ENCODE measurements around the gene ELF5. TPM values are rescaled to one million over a fixed set of nuclear protein-coding genes. Genes with fewer than 3 reads are reported as not detected.

The ELF5 gene
- total and polyA plus RNA-seq, 9 donors: 0.07 to 2.8 (median 0.15) TPM; not detected in 4

DNA sequence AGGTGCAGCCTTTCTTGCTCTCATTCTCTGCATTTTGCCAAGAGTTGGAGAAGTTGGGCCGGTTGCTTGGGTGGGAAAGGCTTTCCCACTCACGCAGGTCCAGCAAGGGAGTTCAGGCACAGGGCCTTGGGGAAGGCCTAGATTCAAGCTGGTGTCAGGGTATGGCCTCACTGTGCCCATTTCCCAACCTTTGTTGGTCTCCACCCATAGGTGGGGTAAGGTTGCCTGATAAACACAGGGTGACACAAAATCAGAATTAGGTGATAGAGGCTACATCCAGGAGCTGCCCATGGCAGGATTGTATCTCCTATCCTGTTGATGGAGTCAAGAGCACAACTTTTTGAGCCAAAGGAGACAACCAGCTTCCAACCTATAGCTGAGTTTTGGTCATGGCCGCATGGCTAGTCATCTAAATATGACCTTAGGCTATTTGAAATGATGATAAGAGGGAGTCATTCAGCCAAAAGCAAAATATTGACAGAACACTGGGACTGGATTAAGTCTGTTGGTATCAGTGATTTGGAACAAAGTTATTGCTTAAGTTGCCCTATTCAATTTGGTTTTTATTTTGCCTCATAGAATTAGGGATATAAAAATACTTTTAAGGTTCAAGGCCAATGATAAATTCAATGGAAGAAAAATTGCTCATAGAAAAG is 54.0 kb downstream of the ELF5 start:
- H3K36me3 ChIP-seq (ENCODE audit: control insufficient read depth, insufficient read depth, low read length): peaks cover 61% of the 10 kb centered on the region

DNA sequence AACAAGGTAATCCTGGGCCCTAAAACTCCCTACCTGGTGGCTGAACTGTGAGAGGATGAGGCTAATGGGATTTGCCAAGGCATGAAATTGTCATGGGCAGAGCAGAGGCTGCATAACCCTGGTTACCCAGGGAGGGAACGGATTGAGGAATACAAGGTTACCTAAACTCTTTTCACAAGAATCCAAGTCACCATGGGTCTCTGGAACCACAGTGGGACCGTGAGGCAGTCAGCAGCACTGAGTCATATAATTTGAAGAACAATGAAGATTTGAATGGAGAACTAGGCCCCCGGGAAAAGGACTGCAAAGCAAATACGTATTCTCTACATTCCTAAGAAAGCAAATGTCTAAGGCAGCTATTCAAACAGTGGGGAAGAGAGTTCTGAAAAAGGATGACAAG is 55.1 kb downstream of the ELF5 start:
- no peaks in the 10 kb centered on the region for H3K4me1 ChIP-seq (ENCODE audit: control insufficient read depth, insufficient read depth, low read length)
- peaks cover 59% of the 10 kb centered on the region for H3K36me3 ChIP-seq (ENCODE audit: control insufficient read depth, insufficient read depth, low read length)
- no peak for DNase-seq
- no peaks in the 10 kb centered on the region for H3K27me3 ChIP-seq (ENCODE audit: control insufficient read depth, insufficient read depth, low read length)
- no peak overlapping the region for H3K4me3 ChIP-seq (ENCODE audit: low read length)
- no peaks in the 10 kb centered on the region for H3K9me3 ChIP-seq (replicated peaks; ENCODE audit: control insufficient read depth, low read depth, low read length)
- WGBS (ENCODE audit: insufficient coverage): no CpG with 5 or more reads among the region's 4 CpGs
- no peak overlapping the region for H3K27ac ChIP-seq (ENCODE audit: low read length)

More for the DNA sequence above, 54.0 kb downstream of the ELF5 start:
- DNase-seq: no peak
- Histone ChIP-seq H3K4me1 (ENCODE audit: control insufficient read depth, insufficient read depth, low read length) (no peaks in the 10 kb centered on the region), H3K4me3 (ENCODE audit: low read length) (no peak overlapping the region), H3K9me3 (replicated peaks; ENCODE audit: control insufficient read depth, low read depth, low read length) (no peaks in the 10 kb centered on the region), H3K27ac (ENCODE audit: low read length) (no peak overlapping the region), H3K27me3 (ENCODE audit: control insufficient read depth, insufficient read depth, low read length) (no peaks in the 10 kb centered on the region)
- no CpG with 5 or more reads among the region's 3 CpGs for WGBS (ENCODE audit: insufficient coverage)

DNA sequence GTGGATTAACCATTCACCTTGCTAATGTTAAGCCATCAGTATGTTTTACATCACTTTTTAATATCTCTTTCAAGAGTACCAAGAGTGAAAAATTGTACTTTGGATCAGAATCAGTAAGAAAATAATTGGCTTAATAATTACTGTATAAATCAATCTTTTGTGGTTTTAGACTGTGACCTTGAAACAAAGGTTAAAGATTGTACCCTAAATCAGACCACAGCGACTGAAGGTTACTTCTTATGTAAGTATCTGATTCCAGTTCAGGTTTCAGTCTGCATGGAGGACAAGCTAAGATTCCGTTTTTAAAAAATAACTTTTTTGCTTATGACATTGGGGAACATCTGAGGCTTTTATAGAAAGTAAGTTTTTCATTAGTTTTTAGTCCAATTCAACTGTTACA is 56.0 kb downstream of the ELF5 start:
- Histone ChIP-seq H3K4me3 (ENCODE audit: low read length) (no peak overlapping the region), H3K36me3 (ENCODE audit: control insufficient read depth, insufficient read depth, low read length) (peaks cover 56% of the 10 kb centered on the region), H3K9me3 (replicated peaks; ENCODE audit: control insufficient read depth, low read depth, low read length) (no peaks in the 10 kb centered on the region), H3K27ac (ENCODE audit: low read length) (no peak overlapping the region), H3K4me1 (ENCODE audit: control insufficient read depth, insufficient read depth, low read length) (no peaks in the 10 kb centered on the region), H3K27me3 (ENCODE audit: control insufficient read depth, insufficient read depth, low read length) (no peaks in the 10 kb centered on the region)
- no peak for DNase-seq
- WGBS (ENCODE audit: insufficient coverage): no CpG with 5 or more reads among the region's 2 CpGs

DNA sequence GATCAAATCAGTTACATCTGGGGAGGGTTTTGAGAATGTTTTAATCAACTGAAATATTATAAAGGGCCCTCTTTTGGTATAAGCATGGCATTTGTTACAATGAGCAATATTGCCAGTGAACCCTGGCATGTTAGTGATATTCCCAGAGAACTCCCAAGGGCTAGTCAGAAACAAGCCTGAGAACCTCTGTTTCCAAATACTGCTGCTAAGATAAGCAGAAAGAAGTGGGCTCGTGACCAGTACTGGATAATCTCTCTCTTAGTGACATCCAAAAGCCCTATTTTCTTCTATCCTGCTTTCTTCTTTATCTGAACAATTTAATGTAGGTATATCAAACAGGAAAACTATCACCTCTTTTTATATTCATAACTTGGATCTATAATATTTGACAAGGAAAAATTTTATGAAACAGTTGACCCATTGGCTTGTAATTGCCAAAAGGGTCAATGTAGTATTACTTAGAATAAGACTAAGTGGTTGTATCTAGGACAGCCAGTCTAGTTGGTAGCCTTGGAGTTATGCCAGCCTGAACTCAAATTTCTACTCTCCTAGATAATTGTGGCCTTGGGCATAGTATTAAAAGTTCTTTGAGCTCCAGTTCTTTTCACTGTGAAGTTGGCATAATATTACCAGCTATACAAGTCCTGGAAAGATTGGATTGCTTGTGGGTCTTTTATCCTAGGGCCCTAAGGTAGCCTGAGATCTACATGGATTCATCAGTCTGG is 59.1 kb downstream of the ELF5 start:
- Histone ChIP-seq H3K27me3 (ENCODE audit: control insufficient read depth, insufficient read depth, low read length) (no peaks in the 10 kb centered on the region), H3K4me3 (ENCODE audit: low read length) (no peak overlapping the region), H3K27ac (ENCODE audit: low read length) (no peak overlapping the region), H3K9me3 (replicated peaks; ENCODE audit: control insufficient read depth, low read depth, low read length) (no peaks in the 10 kb centered on the region), H3K4me1 (ENCODE audit: control insufficient read depth, insufficient read depth, low read length) (no peaks in the 10 kb centered on the region), H3K36me3 (ENCODE audit: control insufficient read depth, insufficient read depth, low read length) (peaks cover 50% of the 10 kb centered on the region)
- WGBS (ENCODE audit: insufficient coverage): no CpG with 5 or more reads among the region's 1 CpG
- DNase-seq: no peak

DNA sequence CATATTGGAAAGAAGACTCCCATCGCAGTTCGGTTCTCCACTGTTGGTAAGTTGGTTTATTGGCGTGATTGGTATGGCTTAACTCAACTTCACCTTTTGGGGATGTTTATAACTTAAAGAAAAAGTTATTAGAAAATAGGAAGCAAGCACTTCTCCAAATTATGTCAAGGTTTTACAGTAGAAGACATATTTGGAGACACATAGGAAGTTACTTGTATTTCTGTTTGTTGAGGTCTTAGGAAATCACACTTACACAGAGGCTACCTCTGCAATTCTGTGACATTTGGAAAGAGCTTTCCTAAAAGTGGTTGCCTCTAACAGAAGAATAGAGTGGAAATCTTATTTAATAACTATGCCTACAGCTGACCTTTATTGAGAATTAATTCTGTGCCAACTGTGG is 62.5 kb downstream of the ELF5 start:
- peaks cover 9% of the 10 kb centered on the region for H3K4me1 ChIP-seq (ENCODE audit: control insufficient read depth, insufficient read depth, low read length)
- H3K9me3 ChIP-seq (replicated peaks; ENCODE audit: control insufficient read depth, low read depth, low read length): no peaks in the 10 kb centered on the region
- H3K4me3 ChIP-seq (ENCODE audit: low read length): no peak overlapping the region
- H3K27me3 ChIP-seq (ENCODE audit: control insufficient read depth, insufficient read depth, low read length): no peaks in the 10 kb centered on the region
- no CpG with 5 or more reads among the region's 3 CpGs for WGBS (ENCODE audit: insufficient coverage)
- H3K27ac ChIP-seq (ENCODE audit: low read length): no peak overlapping the region
- DNase-seq: no peak
- peaks cover 39% of the 10 kb centered on the region for H3K36me3 ChIP-seq (ENCODE audit: control insufficient read depth, insufficient read depth, low read length)

DNA sequence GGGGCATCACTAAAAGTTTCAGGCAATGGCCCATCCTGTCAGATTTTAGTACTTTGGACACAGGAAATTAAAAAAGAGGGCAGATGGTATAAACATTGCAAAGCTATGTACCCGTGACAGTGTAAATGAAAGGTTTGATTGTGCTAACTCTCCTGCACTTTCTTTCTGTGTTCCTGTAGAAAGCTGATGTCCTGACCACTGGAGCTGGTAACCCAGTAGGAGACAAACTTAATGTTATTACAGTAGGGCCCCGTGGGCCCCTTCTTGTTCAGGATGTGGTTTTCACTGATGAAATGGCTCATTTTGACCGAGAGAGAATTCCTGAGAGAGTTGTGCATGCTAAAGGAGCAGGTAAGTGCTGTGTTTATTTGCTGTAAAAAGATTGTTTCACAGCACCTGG is 64.6 kb downstream of the ELF5 start:
- no peak overlapping the region for H3K27ac ChIP-seq (ENCODE audit: low read length)
- WGBS (ENCODE audit: insufficient coverage): 33% methylated on average over 2 of the region's 3 CpGs
- no peaks in the 10 kb centered on the region for H3K9me3 ChIP-seq (replicated peaks; ENCODE audit: control insufficient read depth, low read depth, low read length)
- no peak for DNase-seq
- peaks cover 23% of the 10 kb centered on the region for H3K36me3 ChIP-seq (ENCODE audit: control insufficient read depth, insufficient read depth, low read length)
- no peak overlapping the region for H3K4me3 ChIP-seq (ENCODE audit: low read length)
- no peaks in the 10 kb centered on the region for H3K27me3 ChIP-seq (ENCODE audit: control insufficient read depth, insufficient read depth, low read length)
- peaks cover 9% of the 10 kb centered on the region for H3K4me1 ChIP-seq (ENCODE audit: control insufficient read depth, insufficient read depth, low read length)

DNA sequence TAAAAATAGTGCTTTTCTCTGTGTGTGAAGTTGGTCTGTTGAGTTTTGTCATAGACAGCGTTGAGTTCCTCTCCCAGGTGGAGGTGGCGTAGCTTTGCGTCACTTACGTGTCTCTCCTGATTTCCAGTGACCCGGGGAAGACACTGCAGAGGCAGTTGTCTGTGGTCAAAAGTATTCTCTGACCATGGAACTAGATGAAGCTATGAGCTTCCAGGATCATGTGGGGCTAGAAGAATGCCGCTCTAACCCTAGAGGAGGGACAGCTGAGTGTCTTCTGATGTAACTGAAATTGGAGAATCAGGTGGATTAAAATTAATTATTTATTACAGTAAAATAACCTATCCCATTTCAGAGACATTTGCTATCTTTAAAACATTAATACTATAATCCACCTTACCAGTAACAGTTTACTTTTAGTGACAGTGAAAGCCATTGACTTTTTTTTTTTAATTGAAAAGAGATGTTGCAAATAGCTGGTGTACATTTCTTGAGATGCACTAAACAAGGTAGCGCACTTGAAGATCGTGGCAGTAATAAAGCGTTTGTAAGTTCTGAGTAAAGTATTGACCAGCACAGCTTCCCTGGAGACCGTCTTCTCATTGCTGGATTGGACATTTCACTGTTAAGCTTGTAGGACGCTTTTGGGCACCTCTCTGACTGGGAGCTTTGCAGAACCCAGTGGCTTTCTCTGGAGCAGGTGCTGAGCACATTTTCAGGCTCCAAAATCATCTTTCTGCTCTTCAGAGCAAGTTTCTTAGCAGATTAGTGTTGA is 65.2 kb downstream of the ELF5 start:
- Histone ChIP-seq H3K9me3 (replicated peaks; ENCODE audit: control insufficient read depth, low read depth, low read length) (no peaks in the 10 kb centered on the region), H3K27ac (ENCODE audit: low read length) (no peak overlapping the region), H3K4me1 (ENCODE audit: control insufficient read depth, insufficient read depth, low read length) (peaks cover 9% of the 10 kb centered on the region), H3K36me3 (ENCODE audit: control insufficient read depth, insufficient read depth, low read length) (peaks cover 20% of the 10 kb centered on the region), H3K27me3 (ENCODE audit: control insufficient read depth, insufficient read depth, low read length) (no peaks in the 10 kb centered on the region), H3K4me3 (ENCODE audit: low read length) (no peak overlapping the region)
- DNase-seq: no peak
- 82% methylated on average over 10 of the region's 11 CpGs for WGBS (ENCODE audit: insufficient coverage)

DNA sequence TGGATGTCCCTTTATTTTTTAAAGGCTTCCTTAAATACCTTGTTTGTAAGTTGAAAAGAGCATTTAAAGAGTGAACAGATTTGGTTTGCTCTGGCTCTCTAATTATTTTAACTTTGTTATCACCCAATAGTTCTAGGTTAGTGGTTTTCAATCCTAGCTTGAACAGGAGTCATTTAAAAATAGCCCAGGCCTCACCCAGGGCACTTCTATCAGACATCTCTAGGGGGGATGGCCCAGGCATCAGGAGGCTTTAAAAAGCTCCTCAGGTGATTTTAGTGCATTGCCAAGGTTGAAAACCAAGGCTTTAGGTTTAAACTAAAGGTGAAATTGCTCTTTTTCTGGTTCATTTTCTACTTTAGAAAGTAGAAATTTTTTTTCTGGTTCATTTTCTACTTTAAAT is 66.5 kb downstream of the ELF5 start:
- H3K36me3 ChIP-seq (ENCODE audit: control insufficient read depth, insufficient read depth, low read length): peaks cover 17% of the 10 kb centered on the region
- H3K4me1 ChIP-seq (ENCODE audit: control insufficient read depth, insufficient read depth, low read length): peaks cover 9% of the 10 kb centered on the region
- DNase-seq: no peak
- no peak overlapping the region for H3K27ac ChIP-seq (ENCODE audit: low read length)
- H3K4me3 ChIP-seq (ENCODE audit: low read length): no peak overlapping the region
- H3K9me3 ChIP-seq (replicated peaks; ENCODE audit: control insufficient read depth, low read depth, low read length): no peaks in the 10 kb centered on the region
- H3K27me3 ChIP-seq (ENCODE audit: control insufficient read depth, insufficient read depth, low read length): no peaks in the 10 kb centered on the region

DNA sequence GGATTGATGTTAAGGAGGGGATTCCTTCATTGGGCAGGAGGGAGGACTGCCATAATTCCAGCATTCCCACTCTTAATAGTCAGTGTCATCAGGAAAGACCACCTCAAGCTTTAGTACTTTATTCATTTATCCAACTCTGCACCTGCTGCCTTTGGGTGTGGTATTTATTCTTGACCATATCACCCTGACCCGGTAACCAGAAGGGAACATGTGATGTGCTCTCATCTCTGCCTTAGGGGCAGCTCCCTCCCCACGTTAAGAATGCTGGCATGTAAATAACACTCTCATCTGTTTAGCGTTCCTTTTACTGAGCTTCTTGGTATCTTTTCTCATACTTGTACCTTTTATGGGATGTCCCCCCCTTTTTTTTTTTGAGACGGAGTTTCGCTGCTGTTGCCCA is 67.2 kb downstream of the ELF5 start:
- H3K27ac ChIP-seq (ENCODE audit: low read length): no peak overlapping the region
- H3K4me3 ChIP-seq (ENCODE audit: low read length): no peak overlapping the region
- WGBS (ENCODE audit: insufficient coverage): 84% methylated on average over 5 of the region's 5 CpGs
- peaks cover 9% of the 10 kb centered on the region for H3K4me1 ChIP-seq (ENCODE audit: control insufficient read depth, insufficient read depth, low read length)
- peaks cover 4% of the 10 kb centered on the region for H3K9me3 ChIP-seq (replicated peaks; ENCODE audit: control insufficient read depth, low read depth, low read length)
- peaks cover 15% of the 10 kb centered on the region for H3K36me3 ChIP-seq (ENCODE audit: control insufficient read depth, insufficient read depth, low read length)
- no peaks in the 10 kb centered on the region for H3K27me3 ChIP-seq (ENCODE audit: control insufficient read depth, insufficient read depth, low read length)
- no peak for DNase-seq

DNA sequence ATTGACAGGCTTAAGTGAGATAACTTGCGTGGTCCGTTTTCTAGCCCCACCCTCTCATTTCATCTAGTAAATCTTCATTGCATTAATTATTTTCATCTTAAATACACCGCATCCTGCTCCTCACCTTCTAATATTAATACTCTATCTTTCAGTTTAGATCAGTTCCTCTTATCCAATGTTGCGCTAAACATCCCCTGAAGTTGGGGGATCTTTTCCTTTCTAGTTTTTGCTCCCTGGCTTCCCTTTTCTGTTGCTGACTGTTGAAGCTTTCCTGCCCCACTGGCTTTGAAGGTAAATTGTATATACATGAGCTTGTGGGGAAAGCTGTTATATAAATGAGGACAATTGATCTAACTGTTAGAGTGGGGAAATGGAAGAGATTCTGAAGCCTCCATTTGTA is 67.6 kb downstream of the ELF5 start:
- 90% methylated on average over 2 of the region's 4 CpGs for WGBS (ENCODE audit: insufficient coverage)
- Histone ChIP-seq H3K27ac (ENCODE audit: low read length) (no peak overlapping the region), H3K9me3 (replicated peaks; ENCODE audit: control insufficient read depth, low read depth, low read length) (peaks cover 4% of the 10 kb centered on the region), H3K27me3 (ENCODE audit: control insufficient read depth, insufficient read depth, low read length) (no peaks in the 10 kb centered on the region), H3K4me1 (ENCODE audit: control insufficient read depth, insufficient read depth, low read length) (peaks cover 9% of the 10 kb centered on the region), H3K36me3 (ENCODE audit: control insufficient read depth, insufficient read depth, low read length) (peaks cover 15% of the 10 kb centered on the region), H3K4me3 (ENCODE audit: low read length) (no peak overlapping the region)
- DNase-seq: no peak

Data from muscle of leg (tissue), 11 donors.